Vagina (tissue), 2 donors: ENCODE data around the gene ZPBP2.

ENCODE experiments used
- CTCF ChIP-seq, 3 experiments: fragments of 450-650 bp in 2 of 3; fragments of 200-600 bp in 1 of 3; sonication (generic) in 1 of 3; IDR thresholded peaks; one replicate each; pipeline ENCODE4 v1.5.1; 2017 to 2019; ENCODE audit warnings: antibody characterized with exemption in 3 of 3, mild to moderate bottlenecking in 2 of 3, moderate library complexity in 2 of 3
- POLR2A ChIP-seq, 2 donors: fragments of 450-650 bp; IDR thresholded peaks; one replicate each; pipeline ENCODE4 v1.6.1; 2017; ENCODE audit warnings: antibody characterized with exemption in 2 of 2, mild to moderate bottlenecking in 2 of 2, moderate library complexity in 2 of 2
- POLR2AphosphoS5 ChIP-seq, 2 donors: sonication (generic); formaldehyde crosslinking; IDR thresholded peaks; one replicate each; pipeline ENCODE4 v1.9.0; 2017; ENCODE audit warnings: antibody characterized with exemption in 2 of 2, mild to moderate bottlenecking in 2 of 2, low read depth in 1 of 2; ENCODE audit not compliant: insufficient read depth in 1 of 2

- TF ChIP-seq POLR2AphosphoS5 (IDR thresholded peaks at IDR 0.05; ENCODE audit: insufficient read depth in 1 of 2, low read depth in 1 of 2), result no peak
- no peak for TF ChIP-seq CTCF (IDR thresholded peaks at IDR 0.05)
- TF ChIP-seq POLR2A (IDR thresholded peaks at IDR 0.05), result no peak
Observed at GRCh38 chr17:39861235-39861634, 6.8 kb upstream of the ZPBP2 start.
